Nucleus accumbens (tissue), 56 donors: Measurements from ENCODE around the gene CCDC167.

Source experiments
- DNase-seq, 56 donors: peaks; one replicate each; lab custom pipeline; 2025; lab: John Stamatoyannopoulos, UW

Gene CCDC167

GRCh38 chr6:37499433-37500293, at the start of gene CCDC167:
TSS of gene CCDC167 (minus strand) at chr6:37499893. CDS start at chr6:37499863, 30 bp downstream.
- DNase-seq, result peak in 55 of 56 donors; percentile 54 to 97 (median 91)

GRCh38 chr6:37549154-37549553, 49.5 kb upstream of the CCDC167 start:
- no peak for DNase-seq

DNA sequence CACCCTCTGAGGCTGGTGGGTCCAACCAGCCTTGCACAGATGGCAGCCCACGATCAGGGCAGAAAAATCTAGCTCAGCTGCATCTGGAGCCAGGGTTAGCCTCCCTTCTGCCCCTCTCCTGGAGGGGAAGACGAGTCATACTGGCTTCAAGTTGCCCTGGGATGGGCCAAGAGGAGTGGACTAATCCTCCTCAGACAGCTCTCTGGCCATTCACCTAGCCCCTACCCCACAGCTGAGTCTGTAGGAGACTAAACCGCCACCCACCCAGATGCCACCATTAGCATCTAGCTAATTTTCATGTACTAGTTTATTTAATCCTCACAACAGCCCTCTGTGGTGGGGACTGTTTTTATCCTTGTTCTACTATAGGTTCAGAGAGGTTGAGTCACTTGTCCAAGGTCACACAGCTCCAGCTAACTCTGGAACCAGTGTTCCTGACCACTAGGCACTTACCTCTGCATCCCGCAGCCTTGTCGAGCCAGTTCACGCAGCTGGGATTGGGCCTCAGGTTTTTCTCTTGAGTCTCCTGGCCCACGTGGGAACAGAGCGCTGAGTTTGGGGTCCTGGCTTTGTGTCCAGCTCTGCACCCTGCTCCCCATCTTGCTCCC, 48.5 kb upstream of the CCDC167 start:
- DNase-seq, result no peak

DNA sequence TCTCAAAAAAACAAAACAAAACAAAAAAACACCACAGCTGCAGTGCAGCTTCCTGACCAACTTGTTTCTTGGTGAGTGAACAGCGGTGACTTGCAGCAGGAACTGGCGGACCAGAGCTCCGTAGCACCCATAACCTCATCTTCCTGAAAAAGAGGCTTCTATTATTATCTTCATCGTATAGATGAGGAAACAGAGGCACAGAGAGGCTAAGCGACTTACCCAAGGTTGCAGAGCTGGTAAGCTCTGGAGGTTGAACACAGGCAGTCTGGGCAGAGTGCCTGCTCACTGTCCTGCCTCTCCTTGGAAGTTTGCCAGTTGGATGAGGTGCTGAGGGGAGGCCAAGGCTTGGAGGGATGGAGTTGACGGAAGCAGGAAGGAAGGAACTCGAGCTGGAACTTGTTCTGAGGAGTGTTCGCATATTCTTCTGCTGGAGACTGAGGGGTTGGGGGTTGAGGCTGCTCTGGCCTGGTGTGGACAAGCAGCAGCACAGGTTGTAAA, 47.9 kb upstream of the CCDC167 start:
- DNase-seq, result peak in 3 of 56 donors; percentile 5 to 9 (median 6)

DNA sequence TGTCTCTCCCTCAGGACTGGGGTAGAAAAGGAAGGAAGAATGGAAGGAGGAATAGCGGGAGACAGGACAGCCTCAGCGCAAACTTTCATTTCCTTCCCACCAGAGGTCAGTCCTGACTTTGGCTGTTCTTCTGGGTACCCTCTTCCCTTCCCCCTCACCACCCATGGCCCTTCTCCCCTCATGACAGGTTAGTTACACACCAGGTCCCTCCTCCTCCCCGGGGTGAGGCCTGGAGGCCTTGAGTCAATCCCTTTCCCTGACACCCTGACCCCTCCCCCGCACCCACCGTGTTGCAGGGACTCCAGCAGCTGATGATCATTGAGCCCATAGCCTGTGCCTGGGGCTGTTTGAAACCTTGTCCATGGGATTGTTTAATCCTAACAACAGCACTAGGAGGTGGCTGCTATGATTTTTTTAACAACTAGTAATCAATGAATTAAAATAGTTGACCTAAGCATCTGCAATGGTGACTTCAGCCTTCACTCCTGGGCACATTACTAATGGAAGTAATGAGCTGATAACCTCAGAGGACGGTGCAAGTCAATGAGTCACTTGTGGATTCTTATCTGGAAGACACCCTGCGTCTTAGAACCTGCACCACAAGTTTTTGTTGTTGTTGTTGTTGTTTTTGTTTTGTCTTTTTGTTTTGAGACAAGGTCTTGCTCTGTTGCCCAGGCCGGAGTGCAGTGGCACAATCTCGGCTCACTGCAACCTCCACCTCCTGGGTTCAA, 46.6 kb upstream of the CCDC167 start:
- no peak for DNase-seq

GRCh38 chr6:37544530-37544929, 44.8 kb upstream of the CCDC167 start:
- no peak for DNase-seq

DNA sequence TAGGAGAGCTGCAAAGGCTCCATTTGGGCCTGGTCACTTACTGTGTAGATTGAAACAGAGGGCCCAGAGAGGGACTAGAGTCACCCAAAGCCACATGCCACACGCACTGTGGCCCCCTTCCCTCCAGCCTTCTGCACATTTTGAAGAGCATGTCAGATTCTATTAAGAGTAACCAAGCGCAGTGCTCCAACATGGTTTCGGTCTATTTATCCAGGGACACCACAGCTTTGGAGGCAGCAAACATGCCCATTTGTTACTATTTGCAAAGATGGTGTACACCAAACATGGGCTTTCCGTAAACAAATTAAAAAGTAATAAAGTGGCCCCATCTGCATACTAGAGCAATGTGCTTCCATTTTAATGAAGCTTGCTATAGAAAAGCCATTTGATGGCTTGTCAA, 43.7 kb upstream of the CCDC167 start:
- DNase-seq, result no peak

DNA sequence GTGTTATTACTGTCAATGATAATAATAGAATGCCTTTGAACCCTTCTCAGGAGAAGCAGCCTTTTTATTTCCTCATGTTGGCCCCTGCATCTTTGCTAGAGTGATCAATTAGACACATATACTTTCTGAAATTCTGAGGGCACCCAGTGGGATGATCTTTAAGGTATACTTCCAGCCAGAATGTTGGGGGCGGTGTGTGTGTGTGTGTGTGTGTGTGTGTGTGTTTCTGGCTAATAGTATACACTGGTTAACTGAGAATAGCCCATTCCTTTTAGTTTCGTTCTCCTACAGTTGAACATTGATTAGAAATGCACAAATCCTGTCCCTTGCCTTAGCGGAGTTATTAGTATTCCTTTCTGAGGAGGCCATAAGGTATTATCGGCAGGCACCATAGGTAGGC, 41.7 kb upstream of the CCDC167 start:
- DNase-seq, result no peak

GRCh38 chr6:37540390-37540789, 40.7 kb upstream of the CCDC167 start:
- no peak for DNase-seq

- no peak for DNase-seq
Observed at GRCh38 chr6:37540029-37540352, 40.3 kb upstream of the CCDC167 start.

DNA sequence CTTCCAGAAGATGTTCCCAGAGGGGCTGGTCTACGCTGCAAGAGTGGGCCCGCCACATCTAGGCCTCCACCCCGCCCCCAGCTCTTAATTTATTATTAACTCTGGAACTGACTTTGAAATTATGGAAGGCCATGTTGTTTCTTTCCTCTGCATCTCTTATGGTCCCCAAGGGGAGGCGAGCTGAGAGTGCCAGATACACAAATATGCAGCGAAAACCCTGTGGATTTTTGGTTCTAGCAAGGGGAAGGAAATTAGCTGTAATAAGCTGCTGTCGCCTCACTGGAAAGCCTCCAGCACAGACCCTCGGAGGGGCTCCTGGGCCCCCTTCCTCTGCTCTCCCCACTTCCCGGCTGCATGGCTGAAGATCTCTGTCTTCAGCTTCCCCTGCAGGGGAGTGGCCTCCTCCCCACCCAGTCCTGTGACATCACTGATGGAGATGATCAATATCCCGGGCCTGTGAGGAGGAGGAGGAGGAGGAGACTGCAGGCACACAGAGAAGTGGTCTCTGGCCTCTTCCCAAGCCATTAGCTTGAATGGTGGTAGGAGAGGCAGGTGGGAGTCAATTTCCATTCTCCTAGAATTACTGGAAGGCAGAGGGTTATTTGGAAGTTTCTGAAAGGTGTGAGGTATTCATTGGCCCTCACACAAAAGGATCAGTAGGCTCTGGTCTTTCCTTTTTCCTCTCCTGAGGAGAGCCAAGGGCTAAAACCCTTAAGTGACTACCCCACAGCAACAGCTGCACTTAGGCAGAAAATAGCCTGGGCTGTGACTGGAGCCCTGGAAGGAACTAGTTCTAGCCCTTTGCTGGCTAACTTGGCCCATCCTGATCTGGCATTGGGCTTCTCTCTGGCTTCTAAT, 39.7 kb upstream of the CCDC167 start:
- no peak for DNase-seq

- DNase-seq, result no peak
Observed at GRCh38 chr6:37538107-37538506, 38.4 kb upstream of the CCDC167 start.

DNA sequence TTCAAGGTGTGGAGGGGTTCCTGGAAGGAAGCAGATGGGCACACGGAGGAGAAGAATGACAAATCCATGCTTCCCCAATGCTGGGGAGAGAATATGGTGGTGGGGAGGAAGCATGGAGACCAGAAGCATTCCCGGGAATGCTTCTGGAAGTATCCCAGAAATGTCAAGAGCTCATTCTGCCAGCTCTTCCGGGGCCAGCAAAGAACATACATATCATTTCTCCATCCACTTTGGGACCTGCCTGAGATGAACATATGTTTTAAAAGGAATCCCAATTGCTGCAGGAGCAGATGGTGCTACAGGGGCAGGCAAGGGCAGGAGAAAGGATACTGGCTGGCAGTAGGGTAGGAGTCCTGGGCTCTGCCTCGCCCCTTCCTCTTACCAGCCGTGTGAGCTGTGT, 37.9 kb upstream of the CCDC167 start:
- DNase-seq, result no peak

- DNase-seq, result no peak
Observed at GRCh38 chr6:37536491-37537190, 36.9 kb upstream of the CCDC167 start.

DNA sequence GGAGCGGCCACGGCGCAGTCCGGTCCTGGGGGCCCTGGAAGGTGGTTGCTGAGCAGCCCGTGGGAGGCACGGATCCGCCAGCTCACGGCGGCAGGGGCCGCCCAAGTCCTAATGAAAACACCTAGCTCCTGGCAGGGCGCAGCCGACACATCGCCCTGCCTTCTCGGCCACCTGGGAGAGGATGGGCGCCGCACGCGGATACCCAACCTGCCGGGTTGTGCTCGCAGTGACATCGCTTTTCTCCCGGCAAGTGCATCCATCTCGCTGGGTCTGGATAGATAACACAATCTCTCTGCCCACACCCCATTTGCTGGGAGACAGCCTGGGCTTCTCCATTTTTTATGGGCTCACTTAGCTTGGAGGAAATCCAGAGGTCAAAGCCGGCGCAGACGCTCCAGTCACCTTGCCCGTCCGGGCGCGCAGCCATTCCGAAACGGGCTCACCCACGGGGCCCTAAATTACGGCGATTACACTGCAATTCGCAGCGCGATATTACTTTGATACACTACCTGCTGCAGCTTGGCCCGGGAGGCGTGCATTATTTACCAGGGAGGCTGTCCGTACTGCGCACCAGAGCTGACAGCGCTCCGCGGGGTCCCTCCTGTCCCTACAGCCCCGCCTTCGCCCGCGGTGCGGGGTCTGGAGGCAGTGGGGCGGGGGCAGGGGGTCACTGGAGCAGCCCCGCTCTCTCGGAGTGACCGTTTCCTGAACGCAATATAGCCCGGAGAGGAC, 36.2 kb upstream of the CCDC167 start:
- peak in 3 of 56 donors; percentile 7 to 22 (median 11) for DNase-seq

DNA sequence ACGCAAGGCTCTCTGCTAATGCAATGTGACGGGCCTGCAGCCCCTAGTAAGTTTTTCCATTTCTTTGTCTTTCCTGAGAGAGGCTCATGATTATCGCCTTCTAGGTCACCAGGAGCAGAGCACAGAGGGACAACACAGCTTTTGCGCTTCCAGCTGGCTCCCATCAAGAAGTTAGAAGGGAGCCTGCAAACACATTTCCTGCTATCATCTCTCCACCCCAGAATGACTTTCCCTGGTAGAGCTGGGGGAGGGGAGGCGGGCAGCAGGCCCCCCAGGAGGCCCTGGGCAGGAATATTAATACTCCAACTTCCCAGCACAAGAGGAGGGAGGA, 35.7 kb upstream of the CCDC167 start:
- DNase-seq, result no peak

DNA sequence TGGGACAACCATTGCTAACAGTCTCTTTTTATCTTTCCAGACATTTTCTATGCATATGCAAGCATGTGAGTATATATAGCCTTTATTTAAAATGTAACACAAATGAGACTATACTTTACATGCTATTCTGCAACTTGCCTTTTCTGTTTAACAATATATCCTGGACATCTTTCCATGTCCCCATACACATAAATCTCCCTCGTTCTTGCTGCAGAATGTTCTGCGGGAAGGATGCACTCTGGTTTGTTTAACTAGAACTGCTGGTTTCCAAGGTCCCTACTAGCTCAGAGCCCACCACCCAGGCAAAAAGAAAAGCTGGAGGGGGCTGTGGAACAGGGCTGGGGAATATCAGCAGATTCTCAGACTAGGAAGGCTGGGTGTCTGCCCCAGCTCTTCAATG, 35.2 kb upstream of the CCDC167 start:
- no peak for DNase-seq

GRCh38 chr6:37532122-37532521, 32.4 kb upstream of the CCDC167 start:
- DNase-seq, result no peak

- DNase-seq, result no peak
Observed at GRCh38 chr6:37531437-37532036, 31.8 kb upstream of the CCDC167 start.
